Activated naive CD4-positive, alpha-beta T cell treated with anti-CD3 and anti-CD28 coated beads, Interleukin-2, amount 50 U/mL, for 24 hours (primary cell): ENCODE data around the gene RHOBTB3.
"Not testable (repeated sequence)": the region's sequence is repeated elsewhere in the genome, so short reads cannot be mapped to it uniquely, and the experiment has no call there.

Experiments
- H3K27ac Mint-ChIP-seq: one replicate; pipeline ENCODE4 v1.8.0; 2021; ENCODE audit warnings: mild to moderate bottlenecking, mixed read lengths
- H3K27me3 Mint-ChIP-seq: one replicate; pipeline ENCODE4 v1.8.0; 2021; ENCODE audit warnings: mixed read lengths
- H3K36me3 Mint-ChIP-seq: one replicate; pipeline ENCODE4 v1.8.0; 2021; ENCODE audit warnings: mixed read lengths
- H3K4me1 Mint-ChIP-seq: one replicate; pipeline ENCODE4 v1.8.0; 2021; ENCODE audit warnings: mixed read lengths
- H3K4me3 Mint-ChIP-seq: one replicate; pipeline ENCODE4 v1.8.0; 2021; ENCODE audit warnings: mild to moderate bottlenecking, mixed read lengths
- H3K9me3 Mint-ChIP-seq: one replicate; pipeline ENCODE4 v1.8.0; 2021; ENCODE audit warnings: mixed read lengths

Gene RHOBTB3

DNA sequence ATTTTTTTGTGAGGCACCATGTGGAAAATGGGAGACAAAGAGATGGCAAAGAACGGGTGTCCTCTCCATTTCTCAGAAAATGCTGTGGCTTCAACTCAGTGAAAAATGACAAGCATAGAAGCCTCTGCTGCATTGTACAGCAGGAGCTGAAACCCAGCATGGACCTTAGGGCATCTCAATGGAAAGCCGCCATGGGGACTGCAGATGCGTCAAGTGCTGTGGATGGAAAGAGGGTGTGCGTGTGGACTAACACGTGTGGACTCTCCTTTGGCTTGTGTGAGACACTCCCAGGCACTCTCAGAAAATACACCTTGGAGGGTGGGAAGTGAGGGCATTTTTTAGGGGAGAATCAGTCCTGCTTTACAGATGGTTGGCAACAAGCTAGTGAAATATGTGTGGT lies 93.6 kb downstream of the RHOBTB3 start:
- Mint-ChIP-seq H3K4me1 (peaks cover 56% of the 10 kb centered on the region), H3K36me3 (no peaks in the 10 kb centered on the region)

DNA sequence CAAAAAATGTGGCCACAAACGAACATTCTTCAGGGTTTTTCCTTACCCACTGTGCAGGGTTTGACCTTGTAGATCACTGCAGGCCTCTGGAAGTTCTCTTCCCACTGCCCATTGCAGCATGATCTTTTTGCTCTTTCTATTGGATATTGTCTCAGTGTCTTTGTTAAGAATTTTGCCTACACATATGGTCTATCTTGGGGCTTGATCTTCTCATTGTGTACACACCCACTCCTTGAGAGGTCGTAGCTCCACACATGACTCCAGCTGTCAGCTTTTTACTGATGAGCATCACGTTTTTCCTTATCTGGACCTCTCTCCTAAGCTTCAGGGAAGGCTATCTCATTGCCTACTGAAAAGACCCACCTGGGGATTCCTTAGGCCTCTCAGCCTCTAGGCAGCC lies 94.4 kb downstream of the RHOBTB3 start:
- no peak overlapping the region for H3K4me3 Mint-ChIP-seq
- H3K4me1 Mint-ChIP-seq: peaks cover 56% of the 10 kb centered on the region
- H3K27ac Mint-ChIP-seq: peak overlapping the region; percentile 76
- H3K36me3 Mint-ChIP-seq: no peaks in the 10 kb centered on the region
- no peaks in the 10 kb centered on the region for H3K27me3 Mint-ChIP-seq
- no peaks in the 10 kb centered on the region for H3K9me3 Mint-ChIP-seq

More for the DNA sequence above, 93.6 kb downstream of the RHOBTB3 start:
- Mint-ChIP-seq H3K27me3 (no peaks in the 10 kb centered on the region), H3K4me3 (peak overlapping the region; percentile 94), H3K27ac (peak overlapping the region; percentile 98), H3K9me3 (no peaks in the 10 kb centered on the region)

DNA sequence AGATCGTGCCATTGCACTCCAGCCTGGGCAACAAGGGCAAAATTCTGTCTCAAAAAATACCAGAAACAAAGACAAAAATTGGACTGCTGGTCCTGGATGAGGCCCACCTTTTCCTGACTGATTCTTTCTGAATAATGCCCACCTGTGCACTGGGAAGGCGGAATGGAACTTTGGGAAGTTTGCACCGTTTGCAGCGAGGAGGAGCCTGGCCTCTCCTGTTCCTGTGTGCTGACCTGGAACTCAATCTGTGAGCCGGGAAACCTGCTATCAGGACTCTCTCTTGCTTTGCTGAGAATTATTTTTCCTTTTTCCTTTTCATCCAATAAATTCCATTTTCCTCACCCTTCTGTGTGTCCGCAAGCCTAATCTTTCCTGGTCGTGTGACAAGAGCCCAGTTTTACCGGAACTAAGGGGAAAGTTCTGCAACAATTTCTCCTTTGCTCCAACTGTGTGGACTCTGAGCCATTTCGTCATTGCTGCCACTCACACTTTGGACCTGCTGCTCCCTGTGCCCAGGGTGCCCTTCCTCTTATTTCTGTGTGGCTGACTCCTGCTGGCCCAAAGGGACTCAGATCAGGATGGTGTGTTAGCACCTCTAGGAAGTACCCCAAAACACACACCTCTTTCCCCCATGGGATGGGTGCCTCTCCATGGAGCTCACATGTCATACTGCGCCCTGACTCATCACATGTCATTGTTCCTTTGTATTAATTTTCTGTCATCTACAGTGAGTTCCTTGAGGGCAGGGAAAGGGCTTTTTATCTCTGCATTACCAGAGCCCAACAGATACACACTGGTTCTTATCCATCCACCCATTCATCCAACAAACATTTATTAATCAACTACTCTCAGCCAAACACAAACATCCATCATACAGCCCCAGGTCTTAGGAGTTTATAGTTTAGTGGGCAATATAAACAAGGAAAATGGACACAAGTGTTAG lies 96.1 kb downstream of the RHOBTB3 start:
- H3K27me3 Mint-ChIP-seq: no peaks in the 10 kb centered on the region
- peaks cover 50% of the 10 kb centered on the region for H3K4me1 Mint-ChIP-seq
- H3K9me3 Mint-ChIP-seq: no peaks in the 10 kb centered on the region
- H3K4me3 Mint-ChIP-seq: no peak overlapping the region
- no peak overlapping the region for H3K27ac Mint-ChIP-seq
- no peaks in the 10 kb centered on the region for H3K36me3 Mint-ChIP-seq

DNA sequence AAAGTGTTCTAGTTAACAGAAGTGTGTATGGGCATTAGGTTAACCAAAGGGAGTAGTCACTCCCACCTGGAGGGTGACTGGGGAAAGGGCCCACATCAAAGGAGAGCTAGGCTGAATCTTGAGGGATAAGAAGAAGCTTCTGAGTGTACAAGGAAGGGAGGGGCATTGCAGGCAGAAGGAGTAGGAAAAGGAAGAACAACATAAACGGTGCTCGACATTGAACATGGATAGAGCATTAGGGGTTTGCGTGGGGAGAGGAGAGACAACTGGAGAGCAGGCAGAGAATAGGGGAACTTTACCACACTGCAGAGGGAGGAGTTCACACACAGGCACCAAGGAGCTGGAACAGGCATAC lies 96.7 kb downstream of the RHOBTB3 start:
- no peak overlapping the region for H3K27ac Mint-ChIP-seq
- H3K9me3 Mint-ChIP-seq: no peaks in the 10 kb centered on the region
- no peaks in the 10 kb centered on the region for H3K27me3 Mint-ChIP-seq
- no peaks in the 10 kb centered on the region for H3K36me3 Mint-ChIP-seq
- no peak overlapping the region for H3K4me3 Mint-ChIP-seq
- H3K4me1 Mint-ChIP-seq: peaks cover 51% of the 10 kb centered on the region

DNA sequence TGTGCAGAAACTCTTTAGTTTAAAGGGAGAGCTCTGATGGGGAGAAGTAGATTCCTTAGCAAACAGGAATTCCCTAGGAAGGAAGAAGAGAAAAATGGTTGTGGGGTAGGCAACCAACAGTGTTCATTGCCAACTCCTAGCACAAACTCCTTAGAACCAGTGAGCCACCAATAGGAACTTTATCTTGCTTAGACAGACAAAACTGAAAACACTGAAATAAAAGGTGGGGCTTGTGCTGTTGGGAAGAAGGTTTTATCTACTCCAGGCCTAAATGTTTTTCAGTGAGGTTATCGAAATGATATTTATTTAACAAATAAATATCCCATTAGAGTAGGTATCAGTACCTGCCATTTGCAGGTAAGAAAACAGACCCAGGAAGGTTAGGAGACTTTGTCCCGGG lies 99.1 kb downstream of the RHOBTB3 start:
- Mint-ChIP-seq H3K4me3 (no peak overlapping the region), H3K36me3 (no peaks in the 10 kb centered on the region), H3K27me3 (no peaks in the 10 kb centered on the region), H3K27ac (no peak overlapping the region), H3K9me3 (no peaks in the 10 kb centered on the region), H3K4me1 (peaks cover 47% of the 10 kb centered on the region)

DNA sequence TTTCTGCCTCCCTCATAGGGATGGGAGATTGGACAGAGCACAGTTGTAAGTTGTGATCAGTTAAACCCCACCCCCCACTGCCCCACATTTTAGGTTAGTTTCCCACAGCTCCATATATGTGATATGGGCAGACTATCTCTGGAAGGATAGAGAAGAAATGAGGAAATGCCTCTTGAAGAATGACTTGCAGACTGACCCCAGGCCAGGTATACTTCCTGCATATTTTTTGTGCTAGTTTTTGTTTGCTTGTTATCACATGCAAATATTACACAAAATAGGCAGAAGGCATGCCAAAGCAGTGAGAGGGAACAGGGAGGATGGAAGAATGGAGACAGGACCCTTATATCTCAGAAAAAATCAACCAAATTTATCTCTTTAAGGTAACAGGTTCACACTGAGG lies 101.5 kb downstream of the RHOBTB3 start:
- H3K27ac Mint-ChIP-seq: peak overlapping the region; percentile 46
- H3K9me3 Mint-ChIP-seq: no peaks in the 10 kb centered on the region
- H3K4me3 Mint-ChIP-seq: peak overlapping the region; percentile 23
- peaks cover 56% of the 10 kb centered on the region for H3K4me1 Mint-ChIP-seq
- H3K36me3 Mint-ChIP-seq: no peaks in the 10 kb centered on the region
- no peaks in the 10 kb centered on the region for H3K27me3 Mint-ChIP-seq

DNA sequence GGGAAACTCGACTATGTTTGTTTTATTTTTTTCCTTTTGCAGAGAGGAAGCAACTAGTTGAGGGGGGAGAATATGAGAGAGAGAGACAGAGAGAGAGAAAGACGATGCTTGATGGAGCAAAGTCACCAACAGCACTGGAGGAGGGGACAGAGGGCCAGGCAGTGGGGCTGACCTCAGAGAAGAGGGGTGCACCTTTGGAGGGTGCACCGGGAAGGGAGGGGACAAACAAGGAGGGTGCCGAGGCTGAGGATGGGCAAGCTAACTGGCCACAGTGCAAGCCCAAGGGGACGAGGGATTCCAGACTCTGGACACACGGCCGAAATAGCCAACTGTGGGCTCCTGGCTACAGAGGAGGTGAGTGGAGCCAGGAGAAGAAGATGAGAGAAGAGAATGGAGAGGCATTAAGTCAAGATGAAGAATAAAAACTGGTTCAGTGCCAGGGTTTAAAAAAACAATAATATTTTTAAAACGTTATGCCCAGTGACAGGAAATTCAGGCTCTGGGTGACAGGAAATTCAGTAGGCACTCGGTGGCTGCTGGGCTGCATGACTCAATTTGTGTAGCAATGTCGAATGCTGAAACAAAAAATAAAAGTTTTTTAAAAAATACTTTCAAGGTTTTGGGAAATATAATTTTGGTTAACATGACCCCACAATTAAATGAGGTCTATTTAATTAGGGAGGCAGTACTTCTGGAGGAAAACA lies 104.7 kb downstream of the RHOBTB3 start:
- Mint-ChIP-seq H3K27ac (peak overlapping the region; percentile 99), H3K27me3 (no peaks in the 10 kb centered on the region), H3K4me3 (peak overlapping the region; percentile 91), H3K9me3 (no peaks in the 10 kb centered on the region), H3K36me3 (no peaks in the 10 kb centered on the region), H3K4me1 (peaks cover 55% of the 10 kb centered on the region)

DNA sequence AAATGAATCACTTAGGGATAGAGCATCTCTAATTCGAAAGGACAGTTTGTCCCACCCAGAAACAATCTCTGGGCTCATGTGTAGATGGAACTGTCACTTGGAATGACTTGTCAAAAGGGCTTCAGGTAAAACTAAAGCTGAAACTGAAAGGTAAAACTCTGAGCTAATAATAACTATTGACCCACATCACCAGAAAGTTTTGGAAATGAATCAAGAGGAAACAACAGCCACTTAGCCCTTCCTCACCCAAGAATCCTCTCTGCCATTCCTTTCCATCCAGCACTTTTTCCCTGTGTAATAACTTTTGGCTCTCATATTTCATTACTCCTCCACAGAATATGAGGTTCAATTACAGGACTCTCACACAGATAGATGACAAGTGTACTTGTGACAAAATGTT lies 105.4 kb downstream of the RHOBTB3 start:
- Mint-ChIP-seq H3K4me1 (peaks cover 54% of the 10 kb centered on the region), H3K9me3 (no peaks in the 10 kb centered on the region), H3K27me3 (no peaks in the 10 kb centered on the region), H3K4me3 (peak overlapping the region; percentile 70), H3K27ac (peak overlapping the region; percentile 82), H3K36me3 (no peaks in the 10 kb centered on the region)

DNA sequence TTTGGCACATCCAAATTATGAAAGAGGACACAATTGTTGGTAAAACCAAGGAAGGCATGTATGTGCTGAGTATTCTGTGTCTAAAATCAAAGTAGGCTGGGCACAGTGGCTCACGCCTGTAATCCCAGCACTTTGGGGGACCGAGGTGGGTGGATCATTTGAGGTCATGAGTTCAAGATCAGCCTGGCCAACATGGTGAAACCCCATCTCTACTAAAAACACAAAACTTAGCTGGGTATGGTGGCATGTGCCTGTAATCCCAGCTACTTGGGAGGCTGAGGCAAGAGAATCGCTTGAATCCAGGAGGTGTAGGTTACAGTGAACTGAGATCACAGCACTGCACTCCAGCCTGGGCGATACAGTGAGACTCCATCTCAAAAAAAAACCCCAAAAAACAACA lies 105.8 kb downstream of the RHOBTB3 start:
- H3K27me3 Mint-ChIP-seq, H3K36me3 Mint-ChIP-seq, H3K9me3 Mint-ChIP-seq: not testable (repeated sequence)
- peak overlapping the region; percentile 82 for H3K27ac Mint-ChIP-seq
- peak overlapping the region; percentile 70 for H3K4me3 Mint-ChIP-seq
- peaks cover 50% of the 10 kb centered on the region for H3K4me1 Mint-ChIP-seq

DNA sequence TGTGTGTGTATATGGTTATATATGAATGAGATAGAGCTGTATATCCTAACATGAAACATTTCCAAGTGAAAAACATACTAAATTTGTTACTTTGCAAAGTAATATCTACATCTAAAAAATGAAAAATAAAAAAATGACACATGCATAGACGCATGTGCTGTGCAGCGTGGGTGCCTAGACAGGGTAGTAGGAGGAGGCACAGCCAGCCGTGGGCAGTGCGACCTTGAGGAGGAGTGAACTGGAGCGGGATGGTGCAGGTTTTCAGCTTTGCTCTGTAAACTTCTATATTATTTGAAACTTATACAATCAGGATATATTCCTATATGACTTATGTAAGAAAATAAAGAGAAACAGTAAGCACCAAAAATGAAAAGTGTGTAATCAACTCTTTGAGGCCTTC lies 106.4 kb downstream of the RHOBTB3 start:
- Mint-ChIP-seq H3K4me1 (peaks cover 50% of the 10 kb centered on the region), H3K4me3 (no peak overlapping the region), H3K9me3 (no peaks in the 10 kb centered on the region), H3K27me3 (no peaks in the 10 kb centered on the region), H3K36me3 (no peaks in the 10 kb centered on the region), H3K27ac (no peak overlapping the region)

DNA sequence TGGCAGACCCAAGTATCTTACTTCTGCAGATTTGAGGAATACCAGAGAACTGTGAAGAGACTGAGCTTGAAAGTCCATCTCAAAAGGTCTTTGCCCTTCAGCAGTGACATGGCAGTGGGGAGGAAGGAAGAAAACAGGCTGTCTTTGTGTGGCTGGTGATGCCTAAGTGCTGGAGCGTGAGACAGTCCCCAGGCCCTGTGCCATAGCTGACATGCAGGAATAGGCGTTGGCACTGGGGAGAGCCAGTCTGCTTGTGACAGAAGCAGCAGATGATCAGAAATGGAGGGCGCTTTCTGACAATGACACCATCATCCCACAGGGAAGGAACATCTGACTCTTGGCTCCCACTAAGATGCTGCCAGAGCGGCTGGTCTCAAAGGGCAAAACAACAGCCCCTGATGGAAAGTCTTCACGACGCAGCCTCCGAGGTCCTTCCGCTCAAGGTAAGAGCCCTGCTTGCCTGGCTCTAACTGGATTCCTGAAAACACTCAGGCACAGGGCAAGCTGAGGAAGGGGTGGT lies 106.9 kb downstream of the RHOBTB3 start:
- Mint-ChIP-seq H3K27me3 (no peaks in the 10 kb centered on the region), H3K4me3 (no peak overlapping the region), H3K4me1 (peaks cover 50% of the 10 kb centered on the region), H3K27ac (no peak overlapping the region), H3K36me3 (no peaks in the 10 kb centered on the region), H3K9me3 (no peaks in the 10 kb centered on the region)

DNA sequence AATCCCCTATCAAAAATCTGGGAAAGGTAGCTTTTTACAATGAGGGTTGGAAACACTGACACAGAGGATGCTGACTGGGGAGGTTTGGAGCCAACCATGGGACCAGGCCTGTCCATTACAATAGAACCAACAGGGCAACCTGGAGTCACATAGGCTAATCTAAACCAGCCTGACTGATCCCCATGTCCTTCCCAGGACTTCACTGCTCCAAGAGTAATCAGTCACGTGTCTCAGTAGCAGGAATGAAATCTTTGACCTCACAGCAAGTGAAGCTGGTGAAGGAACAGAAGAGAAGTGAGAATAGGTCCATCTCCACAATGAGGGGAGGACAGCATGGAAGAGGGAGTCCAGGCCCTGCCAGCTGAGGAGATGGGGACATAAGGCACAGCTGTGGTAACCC lies 107.4 kb downstream of the RHOBTB3 start:
- Mint-ChIP-seq H3K4me3 (no peak overlapping the region), H3K27ac (no peak overlapping the region), H3K36me3 (no peaks in the 10 kb centered on the region), H3K4me1 (peaks cover 50% of the 10 kb centered on the region), H3K27me3 (no peaks in the 10 kb centered on the region), H3K9me3 (no peaks in the 10 kb centered on the region)

DNA sequence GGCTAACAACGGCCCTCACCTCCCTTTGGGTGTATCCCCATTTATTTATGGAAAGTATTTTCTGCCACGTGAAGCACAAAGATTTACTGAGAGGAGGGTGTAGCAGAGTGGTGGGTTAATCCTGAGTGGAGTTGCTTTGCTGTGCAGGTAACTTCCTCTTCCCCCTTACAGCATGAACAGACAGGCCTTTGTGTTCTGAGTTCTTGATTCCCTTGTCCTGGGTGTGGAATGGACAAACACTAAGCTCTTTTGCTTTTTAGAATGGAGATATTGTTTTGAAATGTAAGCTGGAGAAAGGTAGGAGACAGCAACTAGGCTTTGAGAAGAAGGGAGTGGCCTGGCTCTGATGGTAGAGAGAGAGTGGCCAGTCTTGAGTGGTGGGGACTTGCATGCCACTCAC lies 108.5 kb downstream of the RHOBTB3 start:
- Mint-ChIP-seq H3K27ac (no peak overlapping the region), H3K36me3 (no peaks in the 10 kb centered on the region), H3K4me1 (peaks cover 40% of the 10 kb centered on the region), H3K27me3 (no peaks in the 10 kb centered on the region), H3K9me3 (no peaks in the 10 kb centered on the region), H3K4me3 (no peak overlapping the region)

DNA sequence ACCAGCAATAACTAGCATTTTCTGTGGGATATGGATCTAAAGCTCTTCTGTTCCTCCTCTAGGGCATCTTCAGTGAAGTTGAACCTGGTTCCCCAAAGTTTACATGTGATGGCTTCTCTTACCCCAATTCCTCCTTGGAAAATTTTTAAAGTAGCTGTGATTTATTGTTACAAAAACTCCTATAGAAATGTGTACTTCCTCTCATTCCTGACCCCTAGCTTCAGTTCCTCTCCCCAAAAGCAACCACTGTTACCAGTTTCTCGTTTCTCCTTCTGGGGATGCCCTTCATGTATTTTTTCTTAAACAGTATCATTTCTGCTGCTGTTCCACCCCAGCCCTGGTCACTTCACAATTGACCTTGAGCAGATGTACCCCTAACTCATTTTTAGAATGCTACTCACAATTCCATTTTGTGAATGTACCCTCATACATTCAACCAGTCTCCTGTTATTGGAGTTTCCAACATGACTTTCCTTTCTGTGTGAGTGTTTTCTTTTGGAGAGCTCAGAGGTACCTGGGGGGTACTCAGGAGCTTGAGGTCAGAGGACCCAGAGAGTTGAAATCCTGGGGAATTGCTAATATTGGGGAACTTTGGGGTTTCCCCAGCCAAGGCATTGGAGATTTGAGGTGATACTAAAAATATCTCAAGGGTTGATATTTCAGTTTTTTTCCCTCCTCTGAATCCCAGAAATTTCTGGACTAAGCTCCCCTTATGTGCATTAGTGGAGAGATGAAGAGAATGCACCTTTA lies 110.0 kb downstream of the RHOBTB3 start:
- no peaks in the 10 kb centered on the region for H3K9me3 Mint-ChIP-seq
- no peaks in the 10 kb centered on the region for H3K36me3 Mint-ChIP-seq
- peak overlapping the region; percentile 61 for H3K27ac Mint-ChIP-seq
- no peak overlapping the region for H3K4me3 Mint-ChIP-seq
- H3K4me1 Mint-ChIP-seq: peaks cover 31% of the 10 kb centered on the region
- no peaks in the 10 kb centered on the region for H3K27me3 Mint-ChIP-seq

DNA sequence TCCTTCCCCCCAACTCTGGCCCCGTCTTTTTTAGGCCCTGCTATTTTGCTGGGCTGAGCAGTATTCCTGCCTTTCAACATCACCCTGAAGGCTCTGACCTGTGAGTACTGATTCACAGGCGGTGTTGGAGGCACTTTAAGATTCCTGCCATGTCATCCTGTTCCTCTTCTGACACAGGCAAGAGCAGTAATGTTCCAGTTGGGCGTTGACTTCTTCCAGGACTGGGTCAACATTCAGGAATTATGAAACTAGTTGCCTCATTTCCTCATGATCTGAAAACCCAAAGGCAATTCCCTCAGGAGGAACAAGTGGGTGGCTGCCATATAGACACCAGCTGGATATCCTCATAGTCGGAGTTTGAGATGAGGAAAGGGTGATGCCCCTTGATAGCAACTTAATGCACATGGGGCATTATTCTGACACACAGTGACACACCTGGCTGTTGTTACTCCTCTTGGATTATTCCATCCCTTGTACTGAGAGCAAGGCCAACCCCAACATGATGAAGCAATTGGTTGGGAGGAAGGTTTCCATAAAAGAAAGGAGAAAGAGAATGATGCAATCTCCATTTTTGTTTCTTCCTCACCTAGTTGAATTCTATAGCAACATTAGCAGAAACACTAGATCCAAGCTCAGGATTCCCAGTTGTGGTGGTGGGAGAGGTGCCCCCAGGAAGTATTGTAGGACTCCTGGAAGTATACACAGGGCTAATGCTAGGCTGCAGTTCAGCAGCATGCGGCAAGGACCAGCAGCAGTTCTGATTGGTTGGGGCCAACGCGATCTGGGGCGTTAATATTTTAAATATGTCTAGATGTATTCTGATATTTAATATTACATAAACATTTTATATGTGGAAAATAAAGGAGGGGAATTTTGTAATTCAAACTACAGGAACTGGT lies 111.0 kb downstream of the RHOBTB3 start:
- peak overlapping the region; percentile 96 for H3K27ac Mint-ChIP-seq
- H3K36me3 Mint-ChIP-seq: no peaks in the 10 kb centered on the region
- no peaks in the 10 kb centered on the region for H3K9me3 Mint-ChIP-seq
- no peak overlapping the region for H3K4me3 Mint-ChIP-seq
- H3K27me3 Mint-ChIP-seq: no peaks in the 10 kb centered on the region
- peaks cover 20% of the 10 kb centered on the region for H3K4me1 Mint-ChIP-seq
